Right renal cortex interstitium (tissue), 3 donors: ENCODE results near the gene TMEM242. TPM values are rescaled to one million over a fixed set of nuclear protein-coding genes. Genes with fewer than 3 reads are reported as not detected.
A peak's percentile ranks its signal among the peaks of the same experiment; 100 is the strongest.
"Not testable (repeated sequence)": the region's sequence is repeated elsewhere in the genome, so short reads cannot be mapped to it uniquely, and the experiment has no call there.

ENCODE experiments used
- DNase-seq, 3 donors: peaks; one replicate each; pipeline ENCODE4 v3.0.0-alpha.2; 2013; ENCODE audit warnings: low read depth in 3 of 3, low spot score in 2 of 3
- polyA plus RNA-seq, 3 donors: library from polyadenylated mRNA; unstranded; fragments of 120-200 nt; gene quantifications; one replicate each; pipeline ENCODE4 v1.2.1, GENCODE V29; 2013; ENCODE audit not compliant: insufficient read length in 3 of 3

TMEM242 gene
- polyA plus RNA-seq: 10 to 100 TPM; 13.6 to 15.1 (median 14.5) TPM

- DNase-seq: peak; percentile 88 to 89 (median 89)
Measured at GRCh38 chr6:157323255-157323965, at the start of gene TMEM242. Gene TMEM242, minus strand, starts transcription at chr6:157323519. Its CDS starts 20 bp downstream, at chr6:157323499.

- DNase-seq: no peak
Measured at GRCh38 chr6:157372501-157373280, 49.4 kb upstream of the TMEM242 start.

GRCh38 chr6:157370755-157371154, 47.4 kb upstream of the TMEM242 start:
- no peak for DNase-seq

- DNase-seq: no peak
Measured at GRCh38 chr6:157368359-157369049, 45.2 kb upstream of the TMEM242 start.

GRCh38 chr6:157366648-157367047, 43.3 kb upstream of the TMEM242 start:
- DNase-seq: no peak

- no peak for DNase-seq
Measured at GRCh38 chr6:157364705-157365104, 41.4 kb upstream of the TMEM242 start.

GRCh38 chr6:157361886-157362285, 38.6 kb upstream of the TMEM242 start:
- DNase-seq: no peak

GRCh38 chr6:157358287-157358686, 35.0 kb upstream of the TMEM242 start:
- no peak for DNase-seq

GRCh38 chr6:157346373-157346772, 23.1 kb upstream of the TMEM242 start:
- no peak for DNase-seq

- DNase-seq: no peak
Measured at GRCh38 chr6:157343732-157344131, 20.4 kb upstream of the TMEM242 start.

GRCh38 chr6:157339432-157339831, 16.1 kb upstream of the TMEM242 start:
- no peak for DNase-seq

GRCh38 chr6:157337751-157338150, 14.4 kb upstream of the TMEM242 start:
- DNase-seq: no peak

- DNase-seq: not testable (repeated sequence)
Measured at GRCh38 chr6:157337276-157337675, 14.0 kb upstream of the TMEM242 start.

- DNase-seq: no peak
Measured at GRCh38 chr6:157335829-157336228, 12.5 kb upstream of the TMEM242 start.

- DNase-seq: no peak
Measured at GRCh38 chr6:157333956-157334355, 10.6 kb upstream of the TMEM242 start.

GRCh38 chr6:157333537-157333936, 10.2 kb upstream of the TMEM242 start:
- DNase-seq: no peak

GRCh38 chr6:157332813-157333212, 9.5 kb upstream of the TMEM242 start:
- no peak for DNase-seq

- DNase-seq: no peak
Measured at GRCh38 chr6:157330831-157331230, 7.5 kb upstream of the TMEM242 start.

- DNase-seq: no peak
Measured at GRCh38 chr6:157329829-157330228, 6.5 kb upstream of the TMEM242 start.

- DNase-seq: no peak
Measured at GRCh38 chr6:157328108-157328692, 4.9 kb upstream of the TMEM242 start.

GRCh38 chr6:157326979-157327378, 3.7 kb upstream of the TMEM242 start:
- no peak for DNase-seq
